ENCODE results near the gene C10orf90. TPM values are rescaled to one million over a fixed set of nuclear protein-coding genes. Genes with fewer than 3 reads are reported as not detected.

Gene C10orf90
- total and polyA plus RNA-seq, 8 donors: 0.32 to 0.64 (median 0.47) TPM; not detected in 5

DNA sequence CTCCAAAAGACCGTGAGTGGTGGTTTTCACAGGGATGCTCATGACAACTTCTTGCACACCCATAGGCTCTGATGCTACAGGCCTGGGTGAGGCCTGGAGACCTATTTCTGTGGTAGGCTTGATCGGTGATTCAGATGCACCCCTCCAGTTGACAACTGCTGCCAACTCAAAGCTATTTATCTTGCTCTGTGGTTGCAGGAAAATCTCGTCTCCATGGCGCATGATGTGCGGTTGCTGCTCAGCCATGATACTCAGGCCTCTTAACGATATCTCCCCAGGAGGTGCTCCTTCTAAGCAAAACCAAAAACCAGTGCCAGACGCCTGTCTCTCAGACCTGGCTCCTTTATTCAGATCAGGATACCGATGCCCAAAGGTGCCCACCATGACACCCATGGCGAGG is 31.4 kb downstream of the C10orf90 start:
- no peaks in the 10 kb centered on the region for H3K9me3 ChIP-seq
- H3K27me3 ChIP-seq: no peaks in the 10 kb centered on the region
- no peaks in the 10 kb centered on the region for H3K4me1 ChIP-seq
- FAIRE-seq: no peak
- no peaks in the 10 kb centered on the region for H3K36me3 ChIP-seq
- ATAC-seq: no peak
- 90 to 94% methylated on average over 9 of the region's 9 CpGs for WGBS, 2 donors
- DNase-seq: no peak
- intact Hi-C loops (cut with DNase I): no loop called here
- no peak overlapping the region for H3K4me3 ChIP-seq
- no peak overlapping the region for H3K27ac ChIP-seq
- TF ChIP-seq, protein P1, sequence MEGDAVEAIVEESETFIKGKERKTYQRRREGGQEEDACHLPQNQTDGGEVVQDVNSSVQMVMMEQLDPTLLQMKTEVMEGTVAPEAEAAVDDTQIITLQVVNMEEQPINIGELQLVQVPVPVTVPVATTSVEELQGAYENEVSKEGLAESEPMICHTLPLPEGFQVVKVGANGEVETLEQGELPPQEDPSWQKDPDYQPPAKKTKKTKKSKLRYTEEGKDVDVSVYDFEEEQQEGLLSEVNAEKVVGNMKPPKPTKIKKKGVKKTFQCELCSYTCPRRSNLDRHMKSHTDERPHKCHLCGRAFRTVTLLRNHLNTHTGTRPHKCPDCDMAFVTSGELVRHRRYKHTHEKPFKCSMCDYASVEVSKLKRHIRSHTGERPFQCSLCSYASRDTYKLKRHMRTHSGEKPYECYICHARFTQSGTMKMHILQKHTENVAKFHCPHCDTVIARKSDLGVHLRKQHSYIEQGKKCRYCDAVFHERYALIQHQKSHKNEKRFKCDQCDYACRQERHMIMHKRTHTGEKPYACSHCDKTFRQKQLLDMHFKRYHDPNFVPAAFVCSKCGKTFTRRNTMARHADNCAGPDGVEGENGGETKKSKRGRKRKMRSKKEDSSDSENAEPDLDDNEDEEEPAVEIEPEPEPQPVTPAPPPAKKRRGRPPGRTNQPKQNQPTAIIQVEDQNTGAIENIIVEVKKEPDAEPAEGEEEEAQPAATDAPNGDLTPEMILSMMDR (IDR thresholded peaks at IDR 0.05): no peak

DNA sequence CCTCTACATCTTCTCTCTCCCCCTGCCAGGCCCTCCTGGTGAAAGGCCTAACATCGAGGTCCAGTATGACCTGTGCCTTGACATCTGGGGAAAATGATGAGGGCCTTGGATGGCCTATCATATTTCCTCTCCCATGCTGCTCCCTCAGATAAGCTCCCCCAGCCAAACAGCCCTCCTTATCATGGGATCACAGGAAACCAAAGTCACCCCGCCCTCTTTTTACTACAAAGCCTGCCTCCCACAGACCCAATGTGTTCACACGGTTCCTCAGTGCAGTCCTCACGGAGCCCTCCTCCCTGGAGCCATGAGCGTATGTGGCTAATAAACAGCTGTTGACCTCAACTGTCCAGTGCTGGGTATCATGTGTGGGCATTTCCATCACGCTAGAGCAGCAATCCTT is 32.0 kb downstream of the C10orf90 start:
- Histone ChIP-seq H3K4me3 (no peak overlapping the region), H3K9me3 (no peaks in the 10 kb centered on the region), H3K4me1 (no peaks in the 10 kb centered on the region), H3K27ac (no peak overlapping the region), H3K27me3 (no peaks in the 10 kb centered on the region), H3K36me3 (no peaks in the 10 kb centered on the region)
- ATAC-seq (no peak), DNase-seq (no peak), FAIRE-seq (no peak)
- WGBS, 2 donors: 78 to 88% methylated on average over 6 of the region's 6 CpGs
- TF ChIP-seq, protein P1 (IDR thresholded peaks at IDR 0.05): no peak
- intact Hi-C loops (cut with DNase I): no loop called here

DNA sequence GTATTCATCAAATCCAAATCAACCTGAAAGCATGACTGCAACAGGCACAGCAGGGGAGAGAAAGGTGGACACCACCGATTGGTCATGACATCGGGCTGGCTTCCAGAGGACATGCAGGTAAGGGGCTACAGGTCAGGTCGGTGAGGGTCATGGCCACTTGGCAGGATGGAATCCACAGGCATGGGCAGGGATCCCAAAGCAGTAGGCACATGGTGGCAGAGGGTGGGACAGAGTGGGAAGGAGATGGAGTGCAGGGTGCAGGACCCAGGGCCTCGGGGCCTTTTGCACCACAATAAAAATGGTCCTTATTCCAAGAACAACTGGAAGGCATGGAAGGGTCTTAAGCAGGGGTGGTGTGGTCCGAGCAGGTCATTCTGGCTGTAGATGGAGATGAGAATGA is 33.0 kb downstream of the C10orf90 start:
- Histone ChIP-seq H3K36me3 (no peaks in the 10 kb centered on the region), H3K4me3 (no peak overlapping the region), H3K27me3 (no peaks in the 10 kb centered on the region), H3K4me1 (no peaks in the 10 kb centered on the region), H3K27ac (no peak overlapping the region), H3K9me3 (no peaks in the 10 kb centered on the region)
- no peak for ATAC-seq
- FAIRE-seq: no peak
- intact Hi-C loops (cut with DNase I): no loop called here
- TF ChIP-seq, protein P1 (IDR thresholded peaks at IDR 0.05): no peak
- 84 to 90% methylated on average over 5 of the region's 5 CpGs for WGBS, 2 donors
- DNase-seq: no peak

DNA sequence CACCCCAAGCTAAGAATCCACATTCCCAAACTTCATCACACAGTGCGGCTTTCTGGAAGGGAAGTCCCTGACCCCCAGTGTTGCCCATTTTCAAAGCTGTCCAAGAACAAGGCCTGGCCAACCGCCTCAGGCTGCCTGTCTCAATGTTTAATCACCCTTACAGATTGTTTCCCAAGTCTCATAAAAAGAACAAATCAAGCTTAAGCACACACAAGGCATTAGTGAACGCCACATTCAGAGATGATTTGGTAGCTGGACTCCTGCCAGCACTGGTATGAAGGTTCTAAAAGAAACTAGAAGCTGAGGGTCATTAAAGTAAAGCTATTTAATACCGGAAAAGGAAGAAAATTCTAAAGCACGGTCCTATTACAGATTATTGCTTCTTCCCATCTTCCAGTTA is 35.6 kb downstream of the C10orf90 start:
- Histone ChIP-seq H3K36me3 (no peaks in the 10 kb centered on the region), H3K4me1 (no peaks in the 10 kb centered on the region), H3K4me3 (no peak overlapping the region), H3K27ac (no peak overlapping the region), H3K27me3 (no peaks in the 10 kb centered on the region), H3K9me3 (no peaks in the 10 kb centered on the region)
- intact Hi-C loops (cut with DNase I): no loop called here
- ATAC-seq: no peak
- FAIRE-seq: no peak
- TF ChIP-seq, protein P1 (IDR thresholded peaks at IDR 0.05): no peak
- 73 to 76% methylated on average over 5 of the region's 5 CpGs for WGBS, 2 donors
- no peak for DNase-seq

DNA sequence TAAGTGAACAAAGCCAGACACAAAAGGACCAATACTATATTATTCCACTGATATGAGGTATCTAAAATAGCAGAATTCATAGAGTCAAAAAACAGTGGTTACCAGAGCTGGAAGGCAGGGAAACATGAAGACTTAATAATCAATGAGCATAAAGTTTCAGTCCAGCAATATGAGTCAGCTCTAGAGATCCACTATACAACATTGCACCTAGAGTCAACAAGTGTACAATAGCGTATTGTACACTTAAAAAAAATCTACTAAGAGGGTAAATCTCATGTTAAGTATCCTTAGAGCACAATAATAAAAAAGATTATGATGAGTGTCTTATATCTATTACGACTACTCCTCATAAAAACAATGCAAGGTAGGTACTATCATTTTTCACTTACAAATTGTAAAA is 36.1 kb downstream of the C10orf90 start:
- intact Hi-C loops (cut with DNase I): no loop called here
- DNase-seq (no peak), FAIRE-seq (no peak), ATAC-seq (no peak)
- Histone ChIP-seq H3K4me1 (no peaks in the 10 kb centered on the region), H3K9me3 (no peaks in the 10 kb centered on the region), H3K27me3 (no peaks in the 10 kb centered on the region), H3K4me3 (no peak overlapping the region), H3K27ac (no peak overlapping the region), H3K36me3 (no peaks in the 10 kb centered on the region)
- WGBS, 2 donors: 85 to 92% methylated on average over 2 of the region's 2 CpGs
- TF ChIP-seq, protein P1 (IDR thresholded peaks at IDR 0.05): no peak
